GM23338 (cell line): ENCODE data around the gene SCN7A.
"Not testable (repeated sequence)": the region's sequence is repeated elsewhere in the genome, so short reads cannot be mapped to it uniquely, and the experiment has no call there.

Experiments used
- CREB1 ChIP-seq: fragments of 250-450 bp; sonication (Bioruptor Pico); IDR thresholded peaks from 2 replicates; pipeline ENCODE4 v1.5.0; 2020; ENCODE audit warnings: low read depth, mild to moderate bottlenecking, moderate library complexity
- CTCF ChIP-seq, 2 experiments: fragments of 200-600 bp in 1 of 2; sonication (generic) in 1 of 2; conservative IDR thresholded peaks; 2 replicates each; pipeline versions ENCODE4 v1.5.1 to v1.6.1; 2016 to 2017; ENCODE audit warnings: antibody characterized with exemption in 2 of 2, low read depth in 2 of 2, mild to moderate bottlenecking in 2 of 2, moderate library complexity in 1 of 2
- EZH2 ChIP-seq: fragments of 200-600 bp; sonication (generic); IDR thresholded peaks from one replicate; pipeline ENCODE4 v1.8.0; 2017; ENCODE audit warnings: antibody characterized with exemption, mild to moderate bottlenecking, low read depth; ENCODE audit not compliant: unreplicated experiment
- EZH2phosphoT487 ChIP-seq: fragments of 200-600 bp; sonication (generic); IDR thresholded peaks from one replicate; pipeline ENCODE4 v1.8.1; 2018; ENCODE audit warnings: antibody characterized with exemption; ENCODE audit not compliant: unreplicated experiment
- JUNB ChIP-seq: IDR thresholded peaks from one replicate; pipeline ENCODE4 v1.6.1; 2016; ENCODE audit warnings: antibody characterized with exemption; ENCODE audit not compliant: unreplicated experiment
- POLR2AphosphoS5 ChIP-seq: IDR thresholded peaks from 2 replicates; pipeline ENCODE4 v1.6.1; 2016; ENCODE audit warnings: antibody characterized with exemption, low read depth
- REST ChIP-seq: IDR thresholded peaks from one replicate; pipeline ENCODE4 v1.6.1; 2018; ENCODE audit warnings: antibody characterized with exemption; ENCODE audit not compliant: unreplicated experiment
- ZNF114 ChIP-seq: fragments of 250-450 bp; sonication (Bioruptor Pico); IDR thresholded peaks from 2 replicates; pipeline ENCODE4 v1.5.0; 2020; ENCODE audit warnings: mild to moderate bottlenecking, moderate library complexity
- ZNF331 ChIP-seq: fragments of 250-450 bp; sonication (Bioruptor Pico); IDR thresholded peaks from 2 replicates; pipeline ENCODE4 v1.5.0; 2020; ENCODE audit warnings: low read depth, mild to moderate bottlenecking, moderate library complexity

- TF ChIP-seq CTCF (conservative IDR thresholded peaks at IDR 0.05; ENCODE audit: low read depth in 2 of 2); EZH2phosphoT487; POLR2AphosphoS5; EZH2; CREB1; REST; JUNB; ZNF331 (CRISPR knock-in tag); ZNF114: not testable (repeated sequence)
Observed at GRCh38 chr2:166357950-166358321, 136.1 kb downstream of the SCN7A start.
